Measurements from ENCODE around the gene ZNF648. TPM values are rescaled to one million over a fixed set of nuclear protein-coding genes. Genes with fewer than 3 reads are reported as not detected.

ZNF648 gene
- total RNA-seq, 1 donor from 2014 or later: not detected

GRCh38 chr1:182060877-182061276, 635 bp downstream of the ZNF648 start:
- intact Hi-C loops (cut with DNase I): no loop called here
- no peak for TF ChIP-seq CTCF (IDR thresholded peaks at IDR 0.05)
- no peaks in the 10 kb centered on the region for H3K9me3 ChIP-seq
- H3K36me3 ChIP-seq: no peaks in the 10 kb centered on the region
- H3K27ac ChIP-seq: no peak overlapping the region
- no peak for DNase-seq (ENCODE audit: low spot score in 2 of 2)
- H3K27me3 ChIP-seq: no peaks in the 10 kb centered on the region
- no peaks in the 10 kb centered on the region for H3K4me1 ChIP-seq
- H3K4me3 ChIP-seq: no peak overlapping the region

- no peak for DNase-seq (ENCODE audit: low spot score in 2 of 2)
- no peak overlapping the region for H3K4me3 ChIP-seq
- intact Hi-C loops (cut with DNase I): loop anchor here (10.0 kb wide), 1 partner anchor 585 kb away; no protein-coding TSS in a partner anchor
- H3K27ac ChIP-seq: no peak overlapping the region
- no peaks in the 10 kb centered on the region for H3K36me3 ChIP-seq
- no peaks in the 10 kb centered on the region for H3K27me3 ChIP-seq
- no peaks in the 10 kb centered on the region for H3K4me1 ChIP-seq
- no peak for TF ChIP-seq CTCF (IDR thresholded peaks at IDR 0.05)
- H3K9me3 ChIP-seq: no peaks in the 10 kb centered on the region
Observed at GRCh38 chr1:182059936-182060335, 1.6 kb downstream of the ZNF648 start.

- no peak for DNase-seq (ENCODE audit: low spot score in 2 of 2)
- no peak overlapping the region for H3K4me3 ChIP-seq
- TF ChIP-seq CTCF (IDR thresholded peaks at IDR 0.05): no peak
- no peaks in the 10 kb centered on the region for H3K9me3 ChIP-seq
- no peaks in the 10 kb centered on the region for H3K36me3 ChIP-seq
- intact Hi-C loops (cut with DNase I): loop anchor here (10.0 kb wide), 1 partner anchor 582 kb away; no protein-coding TSS in a partner anchor
- no peak overlapping the region for H3K27ac ChIP-seq
- H3K4me1 ChIP-seq: no peaks in the 10 kb centered on the region
- H3K27me3 ChIP-seq: no peaks in the 10 kb centered on the region
Observed at GRCh38 chr1:182056601-182057366, 4.7 kb downstream of the ZNF648 start.

GRCh38 chr1:182054698-182055326, 6.7 kb downstream of the ZNF648 start:
- intact Hi-C loops (cut with DNase I): loop anchor here (10.0 kb wide), 1 partner anchor 580 kb away; no protein-coding TSS in a partner anchor
- H3K27me3 ChIP-seq: no peaks in the 10 kb centered on the region
- TF ChIP-seq CTCF (IDR thresholded peaks at IDR 0.05): peak in 1 of 3 experiments; percentile 35
- H3K4me3 ChIP-seq: no peak overlapping the region
- no peaks in the 10 kb centered on the region for H3K36me3 ChIP-seq
- no peaks in the 10 kb centered on the region for H3K4me1 ChIP-seq
- H3K9me3 ChIP-seq: no peaks in the 10 kb centered on the region
- no peak overlapping the region for H3K27ac ChIP-seq
- DNase-seq (ENCODE audit: low spot score in 2 of 2): no peak

- H3K27ac ChIP-seq: no peak overlapping the region
- H3K4me3 ChIP-seq: no peak overlapping the region
- H3K4me1 ChIP-seq: no peaks in the 10 kb centered on the region
- no peak for TF ChIP-seq CTCF (IDR thresholded peaks at IDR 0.05)
- intact Hi-C loops (cut with DNase I): loop anchor here (10.0 kb wide), 1 partner anchor 578 kb away; no protein-coding TSS in a partner anchor
- no peak for DNase-seq (ENCODE audit: low spot score in 2 of 2)
- H3K27me3 ChIP-seq: no peaks in the 10 kb centered on the region
- H3K9me3 ChIP-seq: no peaks in the 10 kb centered on the region
- H3K36me3 ChIP-seq: no peaks in the 10 kb centered on the region
Observed at GRCh38 chr1:182052355-182052754, 9.2 kb downstream of the ZNF648 start.
